DND-41 (cell line): ENCODE measurements around the gene RETN.

ENCODE experiments used
- ATAC-seq: fragments of 200-7000 bp; cut with Tn5 transposase; 3 replicates; pipeline ENCODE4 v1.9.1; 2021; ENCODE audit warnings: low read depth; ENCODE audit not compliant: insufficient read depth
- DNase-seq: peaks from one replicate; pipeline ENCODE4 v3.0.0-alpha.2; 2020
- H2AFZ ChIP-seq: 2 replicates; pipeline ENCODE4 v1.6.0; 2012; ENCODE audit warnings: low read depth, low read length
- H3K27ac ChIP-seq: 2 replicates; pipeline ENCODE4 v1.5.1; 2012; ENCODE audit warnings: low read length, inconsistent platforms
- H3K27me3 ChIP-seq: fragments of 200-600 bp; sonication (generic); 2 replicates; pipeline ENCODE4 v1.6.0; 2012; ENCODE audit warnings: low read length, mild to moderate bottlenecking, inconsistent platforms; ENCODE audit not compliant: insufficient read depth, poor library complexity
- H3K36me3 ChIP-seq: 2 replicates; pipeline ENCODE4 v1.5.1; 2012; ENCODE audit warnings: low read length, inconsistent platforms; ENCODE audit not compliant: insufficient read depth
- H3K4me1 ChIP-seq: 2 replicates; pipeline ENCODE4 v1.5.1; 2012; ENCODE audit warnings: mild to moderate bottlenecking, low read length; ENCODE audit not compliant: insufficient read depth
- H3K4me2 ChIP-seq: 2 replicates; pipeline ENCODE4 v1.6.0; 2012; ENCODE audit warnings: mild to moderate bottlenecking, moderate library complexity, low read length, inconsistent platforms; ENCODE audit not compliant: insufficient read depth
- H3K4me3 ChIP-seq, 2 experiments: fragments of 200-600 bp in 1 of 2; shearing (Covaris generic) in 1 of 2; 2 replicates each; pipeline ENCODE4 v1.5.1; 2012 to 2016; ENCODE audit warnings: inconsistent platforms in 2 of 2, low read length in 2 of 2, mild to moderate bottlenecking in 2 of 2, low read depth in 1 of 2, moderate library complexity in 1 of 2
- H3K79me2 ChIP-seq: 2 replicates; pipeline ENCODE4 v1.6.0; 2012; ENCODE audit warnings: low read length, inconsistent platforms; ENCODE audit not compliant: insufficient read depth
- H3K9ac ChIP-seq: 2 replicates; pipeline ENCODE4 v1.6.0; 2012; ENCODE audit warnings: low read depth, mild to moderate bottlenecking, inconsistent platforms, low read length, moderate library complexity
- H3K9me3 ChIP-seq: 2 replicates; pipeline ENCODE4 v1.5.1; 2012; ENCODE audit warnings: low read length, moderate library complexity, mild to moderate bottlenecking, inconsistent platforms; ENCODE audit not compliant: insufficient read depth, severe bottlenecking
- H4K20me1 ChIP-seq: 2 replicates; pipeline ENCODE4 v1.6.0; 2012; ENCODE audit warnings: low read length; ENCODE audit not compliant: insufficient read depth
- CTCF ChIP-seq: IDR thresholded peaks from 2 replicates; pipeline ENCODE4 v1.5.1; 2012; ENCODE audit warnings: borderline replicate concordance, low read length, moderate library complexity, mild to moderate bottlenecking; ENCODE audit not compliant: poor library complexity, severe bottlenecking; ENCODE audit errors: extremely low read depth
- EZH2 ChIP-seq: IDR thresholded peaks from 3 replicates; pipeline ENCODE4 v1.6.1; 2012; ENCODE audit warnings: borderline replicate concordance, low read depth, mild to moderate bottlenecking, moderate library complexity, low read length, inconsistent platforms; ENCODE audit not compliant: severe bottlenecking

The RETN gene

GRCh38 chr19:7665076-7665475 is 3.8 kb upstream of the RETN start:
- ATAC-seq = no peak
- no peaks in the 10 kb centered on the region for H3K27me3 ChIP-seq
- no peaks in the 10 kb centered on the region for H3K36me3 ChIP-seq
- H3K9me3 ChIP-seq = no peaks in the 10 kb centered on the region
- no peak overlapping the region for H3K4me2 ChIP-seq
- no peak for TF ChIP-seq CTCF
- no peak for TF ChIP-seq EZH2
- H3K4me1 ChIP-seq = peaks cover 11% of the 10 kb centered on the region
- H4K20me1 ChIP-seq = no peaks in the 10 kb centered on the region
- no peak overlapping the region for H3K9ac ChIP-seq
- no peaks in the 10 kb centered on the region for H3K79me2 ChIP-seq
- H2AFZ ChIP-seq = no peak overlapping the region
- H3K27ac ChIP-seq = no peak overlapping the region
- no peak for DNase-seq
- H3K4me3 ChIP-seq = no peak overlapping the region

- TF ChIP-seq CTCF = no peak
- TF ChIP-seq EZH2 = no peak
- H3K4me3 ChIP-seq = no peak overlapping the region
- no peaks in the 10 kb centered on the region for H4K20me1 ChIP-seq
- H3K9me3 ChIP-seq = no peaks in the 10 kb centered on the region
- ATAC-seq (no peak), DNase-seq (no peak)
- H3K27me3 ChIP-seq = no peaks in the 10 kb centered on the region
- no peak overlapping the region for H2AFZ ChIP-seq
- peaks cover 11% of the 10 kb centered on the region for H3K4me1 ChIP-seq
- no peak overlapping the region for H3K4me2 ChIP-seq
- H3K79me2 ChIP-seq = no peaks in the 10 kb centered on the region
- no peaks in the 10 kb centered on the region for H3K36me3 ChIP-seq
- no peak overlapping the region for H3K9ac ChIP-seq
- H3K27ac ChIP-seq = no peak overlapping the region
Observed at GRCh38 chr19:7669641-7670040, 792 bp downstream of the RETN start.

- H2AFZ ChIP-seq = no peak overlapping the region
- H3K79me2 ChIP-seq = no peaks in the 10 kb centered on the region
- ATAC-seq (no peak), DNase-seq (no peak)
- no peak overlapping the region for H3K4me3 ChIP-seq
- no peak overlapping the region for H3K9ac ChIP-seq
- no peak overlapping the region for H3K27ac ChIP-seq
- H3K4me1 ChIP-seq = peaks cover 11% of the 10 kb centered on the region
- H3K27me3 ChIP-seq = no peaks in the 10 kb centered on the region
- no peak for TF ChIP-seq EZH2
- H3K36me3 ChIP-seq = no peaks in the 10 kb centered on the region
- H3K9me3 ChIP-seq = no peaks in the 10 kb centered on the region
- H4K20me1 ChIP-seq = no peaks in the 10 kb centered on the region
- H3K4me2 ChIP-seq = no peak overlapping the region
Observed at GRCh38 chr19:7670150-7670783, 1.4 kb downstream of the RETN start.

GRCh38 chr19:7670790-7671189 is 1.9 kb downstream of the RETN start:
- Histone ChIP-seq H3K9ac (no peak overlapping the region), H3K9me3 (no peaks in the 10 kb centered on the region), H2AFZ (no peak overlapping the region), H3K27ac (no peak overlapping the region), H3K4me1 (peaks cover 11% of the 10 kb centered on the region), H4K20me1 (no peaks in the 10 kb centered on the region), H3K4me2 (no peak overlapping the region), H3K27me3 (no peaks in the 10 kb centered on the region), H3K36me3 (no peaks in the 10 kb centered on the region), H3K4me3 (no peak overlapping the region), H3K79me2 (no peaks in the 10 kb centered on the region)
- no peak for ATAC-seq
- TF ChIP-seq EZH2 (no peak), CTCF (no peak)
- DNase-seq = no peak
